Fibroblast of mammary gland (primary cell): Measurements from ENCODE around the gene MAGI1.

Experiments
- DNase-seq: peaks from one replicate; pipeline ENCODE4 v3.0.0-alpha.2; 2010; ENCODE audit warnings: low read depth
- H3K4me3 ChIP-seq: 2 replicates; pipeline ENCODE4 v1.5.1; 2011; ENCODE audit warnings: low read depth, mild to moderate bottlenecking, low read length, moderate library complexity; ENCODE audit not compliant: control insufficient read depth
- CTCF ChIP-seq: conservative IDR thresholded peaks from 2 replicates; pipeline ENCODE4 v1.5.1; 2011; ENCODE audit warnings: low read depth, low read length, inconsistent platforms; ENCODE audit not compliant: control insufficient read depth, insufficient read depth

MAGI1 gene

DNA sequence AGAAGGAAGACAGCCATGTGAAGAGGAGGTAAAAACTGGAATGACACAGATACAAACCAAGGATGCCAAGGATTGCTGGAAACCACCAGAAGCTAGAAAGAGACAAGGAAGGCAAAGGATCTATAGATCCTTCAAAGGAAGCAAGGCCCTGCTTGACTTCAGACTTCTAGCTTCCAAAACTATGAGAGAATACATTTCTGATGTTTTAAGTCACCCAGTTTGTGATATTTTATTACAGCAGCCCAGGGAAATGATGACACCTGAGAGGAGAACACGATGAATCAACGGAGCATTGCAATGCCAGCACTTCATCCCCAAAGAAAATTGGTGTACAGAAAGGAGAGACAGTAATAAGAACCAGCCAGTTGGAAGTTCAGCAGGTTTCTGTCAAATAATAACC is 116.3 kb downstream of the MAGI1 start:
- TF ChIP-seq CTCF = no peak
- H3K4me3 ChIP-seq = no peak overlapping the region
- DNase-seq = peak; percentile 19

GRCh38 chr3:65919826-65920225 is 118.9 kb downstream of the MAGI1 start:
- H3K4me3 ChIP-seq = no peak overlapping the region
- peak; percentile 60 for DNase-seq
- TF ChIP-seq CTCF = no peak

GRCh38 chr3:65915477-65915876 is 123.2 kb downstream of the MAGI1 start:
- DNase-seq = no peak
- TF ChIP-seq CTCF = no peak
- no peak overlapping the region for H3K4me3 ChIP-seq

GRCh38 chr3:65914740-65915367 is 123.9 kb downstream of the MAGI1 start:
- no peak overlapping the region for H3K4me3 ChIP-seq
- TF ChIP-seq CTCF = peak; percentile 15
- peak; percentile 26 for DNase-seq

DNA sequence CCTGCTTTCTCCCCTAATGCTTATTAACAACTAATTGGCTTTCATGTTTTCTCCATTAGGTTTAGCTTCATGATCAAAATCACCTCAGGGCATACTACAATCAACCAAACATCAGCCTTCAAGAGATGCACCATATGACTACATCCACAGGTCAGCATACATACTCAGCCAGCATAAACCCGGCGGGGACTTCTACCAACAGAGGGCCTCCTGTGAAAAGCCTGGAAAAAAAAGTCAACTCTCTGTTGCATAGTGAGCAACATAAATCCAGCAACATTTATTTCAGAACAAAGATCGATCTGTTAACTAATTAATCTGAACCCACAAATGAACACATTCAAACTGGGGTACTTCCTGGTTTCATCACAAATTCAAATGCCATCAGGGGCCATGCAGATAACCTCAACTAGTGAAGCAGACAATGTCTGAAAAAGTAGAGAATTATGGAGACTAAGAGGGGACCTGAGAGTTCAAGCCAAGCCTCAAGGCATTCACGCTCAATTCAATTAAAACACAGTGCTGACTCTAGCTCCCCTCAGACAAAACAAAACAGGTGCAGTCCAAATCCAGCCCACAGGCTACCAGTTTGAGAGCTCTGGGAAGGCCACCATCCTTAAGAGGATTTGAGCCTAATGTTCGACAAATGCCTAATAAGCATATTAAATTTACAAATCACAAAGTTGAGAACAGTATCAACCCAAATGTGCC is 124.5 kb downstream of the MAGI1 start:
- no peak overlapping the region for H3K4me3 ChIP-seq
- TF ChIP-seq CTCF = peak; percentile 20
- no peak for DNase-seq

GRCh38 chr3:65912647-65913046 is 126.1 kb downstream of the MAGI1 start:
- TF ChIP-seq CTCF = no peak
- DNase-seq = no peak
- H3K4me3 ChIP-seq = no peak overlapping the region

GRCh38 chr3:65908588-65908987 is 130.1 kb downstream of the MAGI1 start:
- no peak for TF ChIP-seq CTCF
- no peak overlapping the region for H3K4me3 ChIP-seq
- DNase-seq = no peak
